Measurements from ENCODE around the gene SLC38A1.

Gene SLC38A1

DNA sequence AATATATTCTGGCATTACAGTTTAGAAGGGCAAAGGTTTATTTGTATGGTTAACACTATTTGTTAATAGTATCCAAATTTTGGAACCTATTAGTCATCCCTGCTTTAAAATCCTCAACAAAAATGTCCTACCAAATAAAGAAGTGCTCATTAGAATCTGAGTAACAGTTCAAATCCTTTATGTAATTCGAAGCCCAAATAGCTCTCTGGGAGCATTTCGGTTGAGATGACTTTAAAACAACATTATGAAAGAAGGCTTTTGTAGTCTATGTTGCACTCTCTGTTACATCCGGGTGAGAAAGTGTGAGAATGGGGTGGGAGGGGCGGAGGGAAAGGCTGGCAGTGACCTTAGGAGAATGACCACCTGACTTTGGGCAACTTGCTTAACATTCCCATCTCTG is 59.7 kb downstream of the SLC38A1 start:
- no peak overlapping the region for H3K27ac ChIP-seq (ENCODE audit: insufficient read depth in 1 of 2, low read depth in 1 of 2, low read length in 2 of 2, poor library complexity in 1 of 2, severe bottlenecking in 2 of 2)
- POLR2A ChIA-PET: no interaction called here

DNA sequence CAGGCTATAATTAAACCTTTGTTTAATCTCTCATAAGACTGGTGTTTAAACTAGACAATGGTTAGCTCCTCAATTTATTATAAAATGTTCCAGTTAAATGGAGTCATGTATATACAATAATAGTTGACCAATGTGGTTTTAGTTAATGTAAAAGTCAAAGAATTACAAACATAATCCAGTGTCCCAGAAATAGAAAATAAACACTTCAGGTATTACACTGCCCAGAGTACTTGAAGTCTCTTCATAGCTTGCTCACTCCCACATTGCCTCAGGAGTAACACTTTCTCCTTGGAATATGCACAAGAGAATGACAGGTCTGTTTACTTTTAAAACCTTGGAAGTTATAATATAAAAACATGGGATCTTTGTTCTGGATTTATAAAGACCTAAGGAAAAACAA is 60.5 kb downstream of the SLC38A1 start:
- Histone ChIP-seq H3K36me3 (ENCODE audit: control insufficient read depth in 4 of 4, insufficient read depth in 4 of 4, low read length in 3 of 4) (peaks cover 14 to 76% (median 20%) of the 10 kb centered on the region in 4 experiments), H3K27ac (ENCODE audit: insufficient read depth in 1 of 2, low read depth in 1 of 2, low read length in 2 of 2, poor library complexity in 1 of 2, severe bottlenecking in 2 of 2) (no peak overlapping the region), H3K27me3 (replicated peaks in 2 of 5; ENCODE audit: control insufficient read depth in 4 of 5, insufficient read depth in 5 of 5, low read length in 4 of 5) (no peaks in the 10 kb centered on the region), H3K4me3 (ENCODE audit: control insufficient read depth in 1 of 7, extremely low read depth in 1 of 7, insufficient read depth in 4 of 7, low read depth in 2 of 7, low read length in 6 of 7) (no peak overlapping the region), H3K4me1 (ENCODE audit: control extremely low read depth in 1 of 4, control insufficient read depth in 4 of 4, insufficient read depth in 4 of 4, low read length in 3 of 4) (peaks cover 3 to 19% (median 5%) of the 10 kb centered on the region in 4 experiments), H3K9me3 (ENCODE audit: control extremely low read depth in 1 of 5, control insufficient read depth in 4 of 5, insufficient read depth in 2 of 5, low read depth in 1 of 5, low read length in 4 of 5) (no peaks in the 10 kb centered on the region)
- ChIA-PET CTCF (interaction anchor here (0.9 to 1.5 kb wide), 5 partner anchors 9 to 91 kb away, joined by 3 to 6 read pairs (median 3); no protein-coding TSS in a partner anchor), POLR2A (no interaction called here)
- DNase-seq: no peak

More for the DNA sequence above, 59.7 kb downstream of the SLC38A1 start:
- H3K4me1 ChIP-seq (ENCODE audit: control extremely low read depth in 1 of 4, control insufficient read depth in 4 of 4, insufficient read depth in 4 of 4, low read length in 3 of 4): peaks cover 3 to 19% (median 5%) of the 10 kb centered on the region in 4 experiments
- no peaks in the 10 kb centered on the region for H3K9me3 ChIP-seq (ENCODE audit: control extremely low read depth in 1 of 5, control insufficient read depth in 4 of 5, insufficient read depth in 2 of 5, low read depth in 1 of 5, low read length in 4 of 5)
- CTCF ChIA-PET: interaction anchor here (1.2 kb wide), 1 partner anchor 90 kb away, joined by 3 read pairs; no protein-coding TSS in a partner anchor
- H3K27me3 ChIP-seq (replicated peaks in 2 of 5; ENCODE audit: control insufficient read depth in 4 of 5, insufficient read depth in 5 of 5, low read length in 4 of 5): no peaks in the 10 kb centered on the region
- no peak overlapping the region for H3K4me3 ChIP-seq (ENCODE audit: control insufficient read depth in 1 of 7, extremely low read depth in 1 of 7, insufficient read depth in 4 of 7, low read depth in 2 of 7, low read length in 6 of 7)
- H3K36me3 ChIP-seq (ENCODE audit: control insufficient read depth in 4 of 4, insufficient read depth in 4 of 4, low read length in 3 of 4): peaks cover 6 to 72% (median 12%) of the 10 kb centered on the region in 4 experiments
- no peak for DNase-seq
- 100% methylated on average over 3 of the region's 4 CpGs for WGBS (ENCODE audit: insufficient coverage)

DNA sequence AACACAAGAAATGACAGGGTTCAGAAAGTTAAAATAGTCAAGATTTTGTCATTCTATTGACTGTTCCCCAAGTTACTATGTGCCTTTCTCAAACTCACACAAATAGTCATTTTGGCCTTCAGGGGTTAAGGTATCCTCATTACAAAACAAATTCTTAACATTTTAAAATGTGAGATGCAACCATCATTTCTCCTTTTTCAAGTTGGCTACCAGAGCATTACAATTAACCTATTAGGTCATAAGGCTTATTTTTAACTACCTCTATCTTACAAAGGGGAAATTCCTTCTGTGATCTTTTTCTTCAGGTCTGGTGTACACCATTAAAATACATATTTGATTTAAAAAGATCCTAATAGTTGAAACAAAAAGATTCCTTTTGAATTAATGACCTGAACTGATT is 61.2 kb downstream of the SLC38A1 start:
- H3K36me3 ChIP-seq (ENCODE audit: control insufficient read depth in 4 of 4, insufficient read depth in 4 of 4, low read length in 3 of 4): peaks cover 17 to 77% (median 25%) of the 10 kb centered on the region in 4 experiments
- peaks cover 3 to 15% (median 5%) of the 10 kb centered on the region in 4 experiments for H3K4me1 ChIP-seq (ENCODE audit: control extremely low read depth in 1 of 4, control insufficient read depth in 4 of 4, insufficient read depth in 4 of 4, low read length in 3 of 4)
- H3K27me3 ChIP-seq (replicated peaks in 2 of 5; ENCODE audit: control insufficient read depth in 4 of 5, insufficient read depth in 5 of 5, low read length in 4 of 5): no peaks in the 10 kb centered on the region
- no peaks in the 10 kb centered on the region for H3K9me3 ChIP-seq (ENCODE audit: control extremely low read depth in 1 of 5, control insufficient read depth in 4 of 5, insufficient read depth in 2 of 5, low read depth in 1 of 5, low read length in 4 of 5)
- no peak overlapping the region for H3K27ac ChIP-seq (ENCODE audit: insufficient read depth in 1 of 2, low read depth in 1 of 2, low read length in 2 of 2, poor library complexity in 1 of 2, severe bottlenecking in 2 of 2)
- POLR2A ChIA-PET: no interaction called here
- no peak for DNase-seq
- CTCF ChIA-PET: interaction anchor here (0.9 to 1.5 kb wide), 5 partner anchors 8 to 48 kb away, joined by 3 to 6 read pairs (median 3); no protein-coding TSS in a partner anchor
- H3K4me3 ChIP-seq (ENCODE audit: control insufficient read depth in 1 of 7, extremely low read depth in 1 of 7, insufficient read depth in 4 of 7, low read depth in 2 of 7, low read length in 6 of 7): no peak overlapping the region

DNA sequence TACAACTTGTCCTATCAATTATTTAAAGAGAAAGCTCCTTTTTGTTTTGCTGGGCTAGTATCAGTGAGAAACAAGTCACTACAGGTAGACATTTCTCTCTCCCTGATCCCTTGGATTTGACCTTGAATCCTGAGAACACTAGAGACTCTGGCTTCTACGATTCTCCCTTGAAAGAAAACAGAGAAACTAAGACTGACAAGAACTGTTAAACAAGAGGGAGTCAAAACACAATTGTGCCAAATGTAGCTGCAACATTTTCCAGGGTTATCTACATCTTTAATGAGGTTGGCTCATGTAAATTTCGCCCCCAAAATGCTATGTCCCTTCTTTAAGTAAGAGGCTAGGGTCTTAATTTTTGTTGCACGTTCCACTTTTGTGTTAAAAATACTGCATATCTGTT is 62.4 kb downstream of the SLC38A1 start:
- Histone ChIP-seq H3K27me3 (replicated peaks in 2 of 5; ENCODE audit: control insufficient read depth in 4 of 5, insufficient read depth in 5 of 5, low read length in 4 of 5) (no peaks in the 10 kb centered on the region), H3K4me3 (ENCODE audit: control insufficient read depth in 1 of 7, extremely low read depth in 1 of 7, insufficient read depth in 4 of 7, low read depth in 2 of 7, low read length in 6 of 7) (no peak overlapping the region), H3K4me1 (ENCODE audit: control extremely low read depth in 1 of 4, control insufficient read depth in 4 of 4, insufficient read depth in 4 of 4, low read length in 3 of 4) (peaks cover 0 to 10% (median 5%) of the 10 kb centered on the region in 4 experiments), H3K36me3 (ENCODE audit: control insufficient read depth in 4 of 4, insufficient read depth in 4 of 4, low read length in 3 of 4) (peaks cover 18 to 74% (median 29%) of the 10 kb centered on the region in 4 experiments), H3K9me3 (ENCODE audit: control extremely low read depth in 1 of 5, control insufficient read depth in 4 of 5, insufficient read depth in 2 of 5, low read depth in 1 of 5, low read length in 4 of 5) (no peaks in the 10 kb centered on the region), H3K27ac (ENCODE audit: insufficient read depth in 1 of 2, low read depth in 1 of 2, low read length in 2 of 2, poor library complexity in 1 of 2, severe bottlenecking in 2 of 2) (no peak overlapping the region)
- CTCF ChIA-PET: interaction anchor here (1.0 to 1.2 kb wide), 2 partner anchors 8 to 13 kb away, joined by 3 to 4 read pairs; no protein-coding TSS in a partner anchor
- POLR2A ChIA-PET: interaction anchor here (0.5 kb wide), 1 partner anchor 12 kb away, joined by 4 read pairs; no protein-coding TSS in a partner anchor
- no peak for DNase-seq
- WGBS (ENCODE audit: insufficient coverage): 100% methylated on average over 1 of the region's 3 CpGs

DNA sequence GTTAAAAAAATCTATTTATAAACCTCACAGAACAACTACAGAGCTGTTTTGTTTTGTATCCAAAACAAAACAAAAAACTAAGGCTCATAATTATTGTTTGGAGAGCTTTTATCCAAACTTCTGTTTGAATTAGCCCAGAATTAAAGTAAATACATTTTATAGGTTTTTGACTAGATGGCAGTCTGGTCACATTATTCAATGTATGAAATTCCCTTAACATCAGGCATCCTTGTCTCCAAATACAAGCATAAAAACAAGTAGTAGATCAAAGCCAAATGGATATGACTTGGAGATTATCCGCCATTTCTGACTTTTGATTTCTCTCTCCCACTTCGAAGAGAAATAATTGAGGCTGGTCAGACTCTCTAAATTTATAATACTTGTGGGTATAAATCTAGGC is 63.5 kb downstream of the SLC38A1 start:
- Histone ChIP-seq H3K9me3 (ENCODE audit: control extremely low read depth in 1 of 5, control insufficient read depth in 4 of 5, insufficient read depth in 2 of 5, low read depth in 1 of 5, low read length in 4 of 5) (no peaks in the 10 kb centered on the region), H3K36me3 (ENCODE audit: control insufficient read depth in 4 of 4, insufficient read depth in 4 of 4, low read length in 3 of 4) (peaks cover 19 to 77% (median 37%) of the 10 kb centered on the region in 4 experiments), H3K27me3 (replicated peaks in 2 of 5; ENCODE audit: control insufficient read depth in 4 of 5, insufficient read depth in 5 of 5, low read length in 4 of 5) (no peaks in the 10 kb centered on the region), H3K27ac (ENCODE audit: insufficient read depth in 1 of 2, low read depth in 1 of 2, low read length in 2 of 2, poor library complexity in 1 of 2, severe bottlenecking in 2 of 2) (no peak overlapping the region), H3K4me1 (ENCODE audit: control extremely low read depth in 1 of 4, control insufficient read depth in 4 of 4, insufficient read depth in 4 of 4, low read length in 3 of 4) (peaks cover 0 to 7% (median 4%) of the 10 kb centered on the region in 4 experiments), H3K4me3 (ENCODE audit: control insufficient read depth in 1 of 7, extremely low read depth in 1 of 7, insufficient read depth in 4 of 7, low read depth in 2 of 7, low read length in 6 of 7) (no peak overlapping the region)
- CTCF ChIA-PET: interaction anchor here (0.6 to 1.8 kb wide), 12 partner anchors 9 to 469 kb away, joined by 3 to 9 read pairs (median 3); no protein-coding TSS in a partner anchor
- DNase-seq: no peak
- WGBS (ENCODE audit: insufficient coverage): no CpG with 5 or more reads among the region's 2 CpGs
- POLR2A ChIA-PET: no interaction called here

DNA sequence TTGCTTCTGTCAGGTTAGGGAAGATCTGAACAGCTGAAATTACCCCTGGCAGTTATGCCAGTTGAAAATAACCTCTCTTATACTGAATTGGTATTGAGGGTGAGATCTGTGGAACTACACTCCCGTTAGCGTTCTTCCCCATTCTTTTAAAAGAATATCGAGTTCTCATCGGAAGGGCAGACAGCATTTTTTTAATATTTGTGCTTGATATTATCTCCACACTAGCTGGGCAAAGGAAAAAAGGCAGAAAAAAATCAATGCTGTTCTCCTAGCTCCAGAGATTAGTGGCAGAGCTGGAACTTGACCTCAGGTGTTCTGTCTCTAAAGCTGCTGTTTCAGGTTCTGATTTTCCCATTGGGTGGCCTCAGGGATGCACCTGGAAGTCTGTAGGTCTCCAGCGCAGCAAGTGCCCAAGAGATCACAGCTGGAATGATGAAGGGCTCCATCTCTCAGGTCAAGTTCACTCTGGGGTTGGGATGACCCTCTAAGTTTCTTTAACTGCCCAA is 67.5 kb downstream of the SLC38A1 start:
- 100% methylated on average over 3 of the region's 5 CpGs for WGBS (ENCODE audit: insufficient coverage)
- Histone ChIP-seq H3K9me3 (ENCODE audit: control extremely low read depth in 1 of 5, control insufficient read depth in 4 of 5, insufficient read depth in 2 of 5, low read depth in 1 of 5, low read length in 4 of 5) (peaks cover 0 to 3% (median 0%) of the 10 kb centered on the region in 5 experiments), H3K4me3 (ENCODE audit: control insufficient read depth in 1 of 7, extremely low read depth in 1 of 7, insufficient read depth in 4 of 7, low read depth in 2 of 7, low read length in 6 of 7) (no peak overlapping the region), H3K36me3 (ENCODE audit: control insufficient read depth in 4 of 4, insufficient read depth in 4 of 4, low read length in 3 of 4) (peaks cover 36 to 88% (median 50%) of the 10 kb centered on the region in 4 experiments), H3K27me3 (replicated peaks in 2 of 5; ENCODE audit: control insufficient read depth in 4 of 5, insufficient read depth in 5 of 5, low read length in 4 of 5) (no peaks in the 10 kb centered on the region), H3K4me1 (ENCODE audit: control extremely low read depth in 1 of 4, control insufficient read depth in 4 of 4, insufficient read depth in 4 of 4, low read length in 3 of 4) (no peaks in the 10 kb centered on the region), H3K27ac (ENCODE audit: insufficient read depth in 1 of 2, low read depth in 1 of 2, low read length in 2 of 2, poor library complexity in 1 of 2, severe bottlenecking in 2 of 2) (no peak overlapping the region)
- ChIA-PET POLR2A (interaction anchor here (1.0 kb wide), 1 partner anchor 9 kb away, joined by 3 read pairs; no protein-coding TSS in a partner anchor), CTCF (interaction anchor here (1.6 kb wide), 1 partner anchor 20 kb away, joined by 4 read pairs; no protein-coding TSS in a partner anchor)
- no peak for DNase-seq

DNA sequence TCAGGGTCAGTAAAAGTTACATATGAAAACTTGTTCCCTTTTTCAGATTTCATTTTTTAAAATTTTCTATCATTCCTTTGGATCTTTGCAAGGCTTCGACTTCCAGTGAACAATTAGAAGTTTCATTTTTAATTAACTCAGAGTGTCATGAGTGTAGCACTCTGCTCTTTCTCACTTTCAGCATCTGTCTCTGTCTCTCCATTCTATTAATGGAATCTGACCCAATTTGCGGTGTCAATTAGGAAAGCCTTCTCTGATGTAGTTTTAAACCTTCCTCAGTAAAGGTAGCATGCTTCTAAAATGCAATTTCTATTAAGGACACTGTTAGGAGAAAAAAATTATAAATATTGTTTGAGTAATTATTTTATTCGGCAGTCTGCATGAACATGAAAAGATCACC is 68.3 kb downstream of the SLC38A1 start:
- Histone ChIP-seq H3K27ac (ENCODE audit: insufficient read depth in 1 of 2, low read depth in 1 of 2, low read length in 2 of 2, poor library complexity in 1 of 2, severe bottlenecking in 2 of 2) (no peak overlapping the region), H3K4me3 (ENCODE audit: control insufficient read depth in 1 of 7, extremely low read depth in 1 of 7, insufficient read depth in 4 of 7, low read depth in 2 of 7, low read length in 6 of 7) (no peak overlapping the region), H3K9me3 (ENCODE audit: control extremely low read depth in 1 of 5, control insufficient read depth in 4 of 5, insufficient read depth in 2 of 5, low read depth in 1 of 5, low read length in 4 of 5) (peaks cover 0 to 9% (median 1%) of the 10 kb centered on the region in 5 experiments), H3K36me3 (ENCODE audit: control insufficient read depth in 4 of 4, insufficient read depth in 4 of 4, low read length in 3 of 4) (peaks cover 43 to 89% (median 54%) of the 10 kb centered on the region in 4 experiments), H3K27me3 (replicated peaks in 2 of 5; ENCODE audit: control insufficient read depth in 4 of 5, insufficient read depth in 5 of 5, low read length in 4 of 5) (no peaks in the 10 kb centered on the region), H3K4me1 (ENCODE audit: control extremely low read depth in 1 of 4, control insufficient read depth in 4 of 4, insufficient read depth in 4 of 4, low read length in 3 of 4) (no peaks in the 10 kb centered on the region)
- no peak for DNase-seq
- ChIA-PET POLR2A (no interaction called here), CTCF (interaction anchor here (0.9 to 1.6 kb wide), 2 partner anchors 7 to 68 kb away, joined by 3 to 4 read pairs; partner anchors contain the start of gene SLC38A1)
- WGBS (ENCODE audit: insufficient coverage): 100% methylated on average over 1 of the region's 3 CpGs

Data from common myeloid progenitor, CD34-positive (primary cell).